GM10266 (cell line): ENCODE measurements around the gene EML1.

Experiments used
- DNase-seq: peaks from one replicate; pipeline ENCODE4 v3.0.0; 2012; ENCODE audit errors: extremely low spot score
- TF ChIP-seq, protein P1 (sequence below): IDR thresholded peaks from 2 replicates; pipeline ENCODE4 v1.5.1; 2012; ENCODE audit warnings: mild to moderate bottlenecking, low read depth; ENCODE audit not compliant: control insufficient read depth, insufficient read depth; ENCODE audit errors: missing control alignments

The EML1 gene

DNA sequence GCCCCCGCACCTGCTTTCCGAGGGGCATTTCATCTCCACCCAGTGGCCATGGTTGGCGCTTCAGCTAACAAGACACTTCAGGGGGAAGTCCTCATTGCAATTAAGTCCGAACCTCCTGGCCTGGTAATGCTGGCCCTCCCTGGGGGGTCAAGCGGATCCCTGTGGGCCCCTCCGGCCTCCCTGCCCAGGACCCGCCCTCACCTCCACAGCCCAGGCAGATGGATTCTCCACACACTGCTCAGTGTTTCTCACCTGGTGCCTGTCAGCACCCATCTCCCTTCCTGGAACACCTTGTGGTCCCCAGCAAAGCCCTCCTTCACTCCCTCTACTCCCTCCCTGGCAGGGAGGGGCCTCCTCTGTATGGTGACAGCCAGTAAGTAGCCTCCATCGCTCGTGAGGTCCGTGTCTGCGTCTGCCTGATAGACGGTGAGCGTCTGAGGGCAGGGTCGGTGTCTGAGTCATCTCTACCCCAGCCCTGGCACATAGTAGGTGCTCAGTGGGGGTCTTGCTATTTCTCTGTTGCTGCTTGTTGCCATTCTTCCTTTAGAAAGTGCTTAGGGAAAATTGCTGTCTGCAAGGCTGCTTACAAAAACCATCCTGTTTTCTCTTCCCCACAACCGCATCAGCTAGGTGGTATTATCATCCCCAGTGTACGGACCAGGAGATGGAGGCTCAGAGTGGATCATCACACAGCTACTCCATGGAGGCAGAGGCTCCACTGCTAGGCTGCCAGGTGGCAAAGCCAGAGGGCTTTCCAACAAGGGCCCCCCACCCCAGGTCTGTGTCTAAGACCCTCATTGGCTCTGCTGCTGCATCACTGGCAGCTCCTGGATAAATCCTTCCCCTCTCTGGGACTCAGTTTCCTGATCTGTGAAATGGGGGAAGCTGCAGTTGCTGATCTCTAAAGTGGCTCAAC, 39.7 kb upstream of the EML1 start:
- no peak for DNase-seq
- TF ChIP-seq, protein P1, sequence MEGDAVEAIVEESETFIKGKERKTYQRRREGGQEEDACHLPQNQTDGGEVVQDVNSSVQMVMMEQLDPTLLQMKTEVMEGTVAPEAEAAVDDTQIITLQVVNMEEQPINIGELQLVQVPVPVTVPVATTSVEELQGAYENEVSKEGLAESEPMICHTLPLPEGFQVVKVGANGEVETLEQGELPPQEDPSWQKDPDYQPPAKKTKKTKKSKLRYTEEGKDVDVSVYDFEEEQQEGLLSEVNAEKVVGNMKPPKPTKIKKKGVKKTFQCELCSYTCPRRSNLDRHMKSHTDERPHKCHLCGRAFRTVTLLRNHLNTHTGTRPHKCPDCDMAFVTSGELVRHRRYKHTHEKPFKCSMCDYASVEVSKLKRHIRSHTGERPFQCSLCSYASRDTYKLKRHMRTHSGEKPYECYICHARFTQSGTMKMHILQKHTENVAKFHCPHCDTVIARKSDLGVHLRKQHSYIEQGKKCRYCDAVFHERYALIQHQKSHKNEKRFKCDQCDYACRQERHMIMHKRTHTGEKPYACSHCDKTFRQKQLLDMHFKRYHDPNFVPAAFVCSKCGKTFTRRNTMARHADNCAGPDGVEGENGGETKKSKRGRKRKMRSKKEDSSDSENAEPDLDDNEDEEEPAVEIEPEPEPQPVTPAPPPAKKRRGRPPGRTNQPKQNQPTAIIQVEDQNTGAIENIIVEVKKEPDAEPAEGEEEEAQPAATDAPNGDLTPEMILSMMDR: no peak

DNA sequence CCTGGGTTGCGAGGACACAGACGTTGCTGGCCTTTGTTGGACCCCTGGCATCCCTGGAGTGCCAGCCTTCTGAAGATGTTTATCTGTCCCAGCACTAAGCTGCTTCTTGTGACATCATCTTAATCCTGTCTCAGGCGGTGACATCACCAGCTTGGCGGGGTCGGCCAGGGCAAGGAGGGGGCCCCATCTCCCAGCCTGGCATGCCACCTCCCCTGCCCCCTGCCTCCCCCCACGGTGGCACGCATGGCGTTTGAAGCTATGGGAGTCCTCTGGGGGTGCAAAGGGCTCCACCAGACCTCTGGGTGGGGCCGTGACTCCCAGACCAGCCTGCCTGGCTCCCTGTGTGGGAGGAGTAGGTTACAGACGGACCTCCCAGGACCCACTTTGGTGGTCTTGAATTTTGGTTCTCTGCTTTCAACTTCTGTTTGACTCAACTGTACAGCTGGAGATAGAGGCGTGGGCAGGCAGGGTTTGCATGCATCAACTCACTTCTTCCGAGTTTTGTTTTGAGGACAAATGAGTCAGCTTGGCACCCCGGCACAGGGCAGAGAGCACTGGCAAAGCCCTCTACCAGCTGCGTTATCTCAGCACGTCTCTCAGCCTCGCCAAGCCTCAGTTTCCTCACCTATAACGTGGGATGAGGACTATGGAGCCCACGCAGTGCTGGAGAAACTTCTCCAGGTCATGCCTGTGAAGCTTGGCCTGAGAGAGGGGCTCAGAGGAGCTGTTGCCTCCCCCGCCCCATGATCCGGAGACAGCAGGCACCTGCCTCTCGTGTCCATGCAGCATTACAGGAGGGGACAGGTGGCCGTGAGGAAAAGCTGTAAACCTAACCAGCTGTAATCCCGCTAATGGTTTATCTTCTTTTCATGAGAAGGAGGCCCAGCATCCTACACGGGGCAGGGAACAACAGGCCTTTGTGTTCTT, 38.8 kb upstream of the EML1 start:
- TF ChIP-seq, protein P1: no peak
- no peak for DNase-seq

DNA sequence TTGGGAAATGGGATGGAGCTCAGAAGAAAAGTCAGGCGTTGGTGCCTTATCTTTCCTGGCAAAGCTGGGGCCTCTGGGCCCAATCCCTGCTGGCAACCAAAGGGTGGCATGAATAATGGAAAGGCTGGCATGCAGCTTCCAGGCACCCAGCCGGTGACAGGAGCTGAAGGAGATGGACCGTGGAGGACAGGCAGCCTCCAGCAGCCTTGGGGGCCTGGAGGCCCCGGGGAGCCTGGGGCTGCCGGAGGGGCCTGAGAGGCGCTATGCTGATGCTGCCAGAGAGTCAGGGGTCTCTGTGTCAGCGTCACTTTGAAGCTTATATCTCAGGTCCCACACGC, 38.2 kb upstream of the EML1 start:
- TF ChIP-seq, protein P1: no peak
- no peak for DNase-seq

DNA sequence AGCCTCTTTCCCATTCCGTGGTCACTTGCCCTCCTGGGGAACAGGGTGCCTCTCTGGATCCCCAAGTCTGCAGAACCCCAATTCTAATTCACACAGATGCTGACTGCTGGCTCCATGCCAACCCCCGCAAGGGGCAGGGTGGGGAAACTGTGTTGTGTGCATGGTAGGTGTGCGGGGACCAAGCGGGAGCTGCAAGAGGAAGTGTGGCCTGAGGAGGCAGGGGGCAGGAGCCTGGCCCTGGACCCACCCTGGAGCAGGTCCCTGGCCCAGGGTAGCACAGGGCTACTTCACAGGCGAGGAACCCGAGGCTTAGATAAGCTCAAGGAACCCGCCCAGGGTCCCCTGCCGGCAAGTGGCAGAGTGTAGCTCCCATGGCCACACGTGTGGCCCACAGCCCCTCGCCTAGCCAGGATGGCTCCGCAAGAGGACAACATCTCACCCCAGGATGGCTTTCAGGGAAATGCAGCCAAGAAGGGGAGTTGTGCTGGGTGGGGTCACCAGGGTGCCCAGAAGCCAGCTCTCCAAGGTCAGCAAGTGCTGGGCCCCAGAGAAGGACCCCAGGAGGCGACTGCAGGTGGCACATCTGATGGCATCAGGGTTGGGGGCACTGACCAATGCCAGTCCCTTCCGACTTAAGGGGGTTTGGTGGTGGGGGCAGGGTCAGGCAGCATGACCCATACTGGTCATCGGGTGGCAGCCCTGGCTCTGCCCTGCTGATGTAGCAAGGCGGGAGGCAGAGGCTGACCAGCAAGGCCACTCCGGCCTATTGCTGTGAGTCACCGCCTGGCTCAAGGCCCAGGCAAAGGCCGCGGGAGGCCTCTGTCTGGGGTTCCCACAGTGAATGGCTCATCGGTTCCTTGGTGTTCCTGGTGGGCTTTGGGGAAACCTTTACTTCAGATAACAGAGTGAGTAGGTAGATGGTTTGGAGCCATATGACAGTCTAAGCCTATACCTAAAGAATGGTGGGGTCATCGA, 37.3 kb upstream of the EML1 start:
- TF ChIP-seq, protein P1: no peak
- DNase-seq: no peak

DNA sequence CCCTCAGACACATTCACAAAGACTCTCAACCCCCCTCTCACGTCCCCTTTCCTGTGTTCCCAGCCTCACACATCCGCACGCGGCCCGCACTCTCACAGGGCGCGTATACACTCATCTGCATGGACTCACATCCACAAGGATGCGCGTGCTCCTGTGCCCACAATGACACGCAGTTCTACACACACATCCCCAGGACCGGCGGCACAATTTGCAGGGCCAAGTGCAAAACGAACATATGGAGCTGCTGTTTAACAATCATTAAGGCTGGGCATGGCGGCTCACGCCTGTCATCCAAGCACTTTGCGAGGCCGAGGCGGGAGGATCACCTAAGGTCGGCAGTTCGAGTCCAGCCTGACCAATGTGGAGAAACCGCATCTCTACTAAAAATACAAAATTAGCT, 36.4 kb upstream of the EML1 start:
- TF ChIP-seq, protein P1: no peak
- DNase-seq: no peak

DNA sequence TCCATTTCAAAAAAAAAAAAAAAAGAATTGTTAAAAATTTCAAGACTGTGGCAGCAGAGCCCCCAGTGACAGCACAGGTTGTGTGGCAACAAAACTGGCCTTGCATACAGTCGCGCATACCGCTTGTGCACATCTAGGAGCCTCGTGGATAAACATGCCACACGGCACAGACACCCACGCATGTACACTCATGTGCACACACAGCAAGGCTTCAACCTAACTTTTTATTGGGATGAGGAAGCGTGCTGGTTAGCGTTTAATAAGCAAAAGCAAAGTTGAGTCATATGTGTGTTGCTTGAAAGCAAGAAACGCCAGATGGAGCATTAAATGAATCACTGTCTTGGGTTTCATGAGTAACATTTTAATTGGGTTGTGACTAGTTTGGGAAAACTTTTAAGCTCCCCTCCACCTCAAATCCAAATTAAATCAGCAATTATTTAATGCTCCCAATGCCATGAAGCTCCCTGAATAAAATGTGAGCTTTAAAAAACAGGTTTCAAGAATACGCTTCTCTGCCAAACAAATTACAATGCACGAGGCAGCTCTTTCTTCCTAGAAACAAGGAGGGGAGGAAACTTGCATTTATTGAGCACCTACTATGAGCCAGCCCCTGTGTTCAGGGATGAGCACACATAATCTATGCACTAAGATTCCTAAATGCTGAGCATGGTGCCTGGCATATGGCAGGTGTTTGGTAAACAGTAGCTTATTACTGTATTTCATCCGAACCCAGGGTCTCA, 35.7 kb upstream of the EML1 start:
- TF ChIP-seq, protein P1: no peak
- no peak for DNase-seq
